H1 (cell line): ENCODE measurements around the gene SLC37A3. TPM values are rescaled to one million over a fixed set of nuclear protein-coding genes. Genes with fewer than 3 reads are reported as not detected.

Experiments used
- CTCF ChIA-PET: fragments of 300-600 bp; sonication (Branson Sonifier 250); formaldehyde crosslinking; loops from one replicate; lab custom pipeline; 2021; ENCODE audit not compliant: partially characterized antibody; lab: Charles Lee
- POLR2A ChIA-PET: fragments of 300-600 bp; sonication (Branson Sonifier 250); formaldehyde crosslinking; loops from one replicate; lab custom pipeline; 2021; ENCODE audit warnings: inconsistent platforms; ENCODE audit not compliant: partially characterized antibody; lab: Charles Lee
- DNase-seq, 2 experiments: peaks; one replicate each; pipeline versions ENCODE4 v3.0.0 to v3.0.0-alpha.2; 2010 to 2022; ENCODE audit warnings: low spot score in 2 of 2, low read depth in 1 of 2, mixed read lengths in 1 of 2
- FAIRE-seq: peaks from 2 replicates; lab custom pipeline; 2011; peaks lifted over from hg19 to GRCh38; lab: Jason Lieb, UNC
- H2AFZ ChIP-seq: 2 replicates; pipeline ENCODE4 v1.8.1; 2012; ENCODE audit warnings: low read length, inconsistent platforms
- H2AK5ac ChIP-seq: 2 replicates; pipeline ENCODE4 v1.6.1; 2013; ENCODE audit warnings: low read depth, low read length
- H2BK120ac ChIP-seq: replicated peaks from 2 replicates; pipeline ENCODE3; 2013; ENCODE audit warnings: low read depth, low read length, inconsistent platforms
- H2BK12ac ChIP-seq: 2 replicates; pipeline ENCODE4 v1.6.1; 2013; ENCODE audit warnings: low read depth, low read length
- H2BK15ac ChIP-seq: 2 replicates; pipeline ENCODE4 v1.6.1; 2013; ENCODE audit warnings: low read length
- H2BK20ac ChIP-seq: 2 replicates; pipeline ENCODE4 v1.6.1; 2013; ENCODE audit warnings: low read length
- H2BK5ac ChIP-seq: 2 replicates; pipeline ENCODE4 v1.6.1; 2013; ENCODE audit warnings: low read depth, low read length
- H3K14ac ChIP-seq: 2 replicates; pipeline ENCODE4 v1.6.1; 2013; ENCODE audit warnings: inconsistent platforms; ENCODE audit not compliant: insufficient read length
- H3K18ac ChIP-seq: 2 replicates; pipeline ENCODE4 v1.6.1; 2013; ENCODE audit warnings: low read length; ENCODE audit errors: extremely low read depth
- H3K23ac ChIP-seq: 2 replicates; pipeline ENCODE4 v1.6.1; 2013; ENCODE audit warnings: inconsistent platforms; ENCODE audit not compliant: insufficient read length
- H3K23me2 ChIP-seq: 2 replicates; pipeline ENCODE4 v1.6.1; 2013; ENCODE audit warnings: low read depth, low read length
- H3K27ac ChIP-seq: 2 replicates; pipeline ENCODE4 v1.6.1; 2011; ENCODE audit warnings: low read depth, low read length, inconsistent platforms
- H3K27me3 ChIP-seq, 4 experiments: replicated peaks in 1 of 4; 1 replicate in 1 of 4; 2 replicates in 3 of 4; pipeline versions ENCODE4 v1.6.1 to v1.8.1; 2011 to 2013; ENCODE audit warnings: low read length in 3 of 4, mild to moderate bottlenecking in 3 of 4, inconsistent platforms in 2 of 4, mixed read lengths in 2 of 4, moderate library complexity in 1 of 4; ENCODE audit not compliant: control insufficient read depth in 3 of 4, insufficient read depth in 3 of 4; ENCODE audit errors: extremely low read depth in 1 of 4
- H3K36me3 ChIP-seq, 4 experiments: 2 replicates each; pipeline versions ENCODE4 v1.6.1 to v1.8.1; 2011 to 2013; ENCODE audit warnings: mild to moderate bottlenecking in 4 of 4, low read length in 3 of 4, moderate library complexity in 2 of 4, control low read depth in 1 of 4, inconsistent platforms in 1 of 4; ENCODE audit not compliant: insufficient read depth in 4 of 4, control insufficient read depth in 2 of 4
- H3K4ac ChIP-seq: replicated peaks from 2 replicates; pipeline ENCODE3; 2013; ENCODE audit warnings: low read length, low read depth, mixed read lengths, inconsistent platforms; ENCODE audit not compliant: insufficient read length
- H3K4me1 ChIP-seq, 4 experiments: replicated peaks in 1 of 4; 1 replicate in 1 of 4; 2 replicates in 3 of 4; pipeline versions ENCODE4 v1.6.1 to v1.8.1; 2011 to 2013; ENCODE audit warnings: low read length in 3 of 4, inconsistent platforms in 2 of 4, mixed read lengths in 1 of 4; ENCODE audit not compliant: insufficient read depth in 4 of 4, control insufficient read depth in 3 of 4
- H3K4me2 ChIP-seq, 2 experiments: 2 replicates each; pipeline versions ENCODE4 v1.6.1 to v1.8.1; 2011 to 2013; ENCODE audit warnings: low read depth in 2 of 2, low read length in 2 of 2, control low read depth in 1 of 2, inconsistent platforms in 1 of 2, mild to moderate bottlenecking in 1 of 2; ENCODE audit not compliant: insufficient read depth in 1 of 2
- H3K4me3 ChIP-seq, 4 experiments: fragments of 200-600, 300-600 bp in 1 of 4; sonication (generic), shearing (Covaris generic), sonication (Bioruptor Twin) in 1 of 4; 2 replicates each; pipeline versions ENCODE4 v1.5.1 to v1.8.1; 2011 to 2016; ENCODE audit warnings: low read length in 4 of 4, low read depth in 3 of 4, control low read depth in 2 of 4, inconsistent platforms in 2 of 4, mild to moderate bottlenecking in 2 of 4, mixed read lengths in 1 of 4, moderate library complexity in 1 of 4; ENCODE audit not compliant: insufficient read depth in 2 of 4; ENCODE audit errors: extremely low read depth in 1 of 4
- H3K56ac ChIP-seq: replicated peaks from 2 replicates; pipeline ENCODE3; 2013; ENCODE audit warnings: low read depth, mild to moderate bottlenecking, mixed read lengths, low read length, inconsistent platforms; ENCODE audit not compliant: insufficient read length
- H3K79me1 ChIP-seq: 2 replicates; pipeline ENCODE4 v1.6.1; 2013; ENCODE audit warnings: low read depth, low read length, control low read depth
- H3K79me2 ChIP-seq, 2 experiments: 2 replicates each; pipeline versions ENCODE4 v1.6.1 to v1.8.1; 2012 to 2013; ENCODE audit warnings: low read length in 2 of 2, mild to moderate bottlenecking in 2 of 2, inconsistent platforms in 1 of 2; ENCODE audit not compliant: insufficient read depth in 2 of 2, control insufficient read depth in 1 of 2
- H3K9ac ChIP-seq, 4 experiments: replicated peaks in 1 of 4; 1 replicate in 1 of 4; 2 replicates in 3 of 4; pipeline versions ENCODE4 v1.6.1 to v1.8.1; 2011 to 2013; ENCODE audit warnings: low read depth in 3 of 4, low read length in 3 of 4, control low read depth in 2 of 4, mild to moderate bottlenecking in 2 of 4, moderate library complexity in 2 of 4, inconsistent platforms in 1 of 4; ENCODE audit errors: extremely low read depth in 1 of 4
- H3K9me3 ChIP-seq, 2 experiments: 2 replicates each; pipeline versions ENCODE4 v1.6.1 to v1.8.1; 2012 to 2013; ENCODE audit warnings: mild to moderate bottlenecking in 2 of 2, moderate library complexity in 2 of 2, control low read depth in 1 of 2, inconsistent platforms in 1 of 2, low read depth in 1 of 2, low read length in 1 of 2, mixed read lengths in 1 of 2; ENCODE audit not compliant: insufficient read depth in 2 of 2
- H4K20me1 ChIP-seq, 2 experiments: replicated peaks in 1 of 2; 2 replicates each; pipeline versions ENCODE3 to v1.8.1; 2011 to 2013; ENCODE audit warnings: inconsistent platforms in 2 of 2, low read length in 2 of 2, mild to moderate bottlenecking in 1 of 2; ENCODE audit not compliant: insufficient read depth in 2 of 2, control insufficient read depth in 1 of 2
- H4K5ac ChIP-seq: 2 replicates; pipeline ENCODE4 v1.6.1; 2013; ENCODE audit warnings: low read length, low read depth, mixed read lengths, inconsistent platforms; ENCODE audit not compliant: insufficient read length
- H4K8ac ChIP-seq: 2 replicates; pipeline ENCODE4 v1.8.0; 2013; ENCODE audit warnings: mild to moderate bottlenecking, moderate library complexity, low read length, inconsistent platforms; ENCODE audit not compliant: insufficient read depth; ENCODE audit errors: extremely low read depth
- H4K91ac ChIP-seq: replicated peaks from 2 replicates; pipeline ENCODE3; 2013; ENCODE audit warnings: low read length, mixed read lengths, inconsistent platforms; ENCODE audit not compliant: insufficient read length
- BRCA1 ChIP-seq: IDR thresholded peaks from 2 replicates; pipeline ENCODE4 v1.6.1; 2012; ENCODE audit warnings: low read depth, low read length, improper control_type of control experiment
- CBX5 ChIP-seq: fragments of 300-800, 300-1000 bp; sonication (generic); IDR thresholded peaks from 2 replicates; pipeline ENCODE4 v1.7.1; 2016; ENCODE audit warnings: antibody characterized with exemption, low read length, low read depth
- CTBP2 ChIP-seq: IDR thresholded peaks from 2 replicates; pipeline ENCODE4 v1.7.0; 2011; ENCODE audit warnings: borderline replicate concordance, mild to moderate bottlenecking, moderate library complexity, mixed read lengths, low read length; ENCODE audit not compliant: insufficient read depth, insufficient read length
- E2F6 ChIP-seq: IDR thresholded peaks from 2 replicates; pipeline ENCODE4 v1.6.1; 2012; ENCODE audit warnings: inconsistent platforms
- EGR1 ChIP-seq: IDR thresholded peaks from 2 replicates; pipeline ENCODE4 v1.6.1; 2011; ENCODE audit warnings: low read depth, low read length, borderline replicate concordance
- EP300 ChIP-seq, 2 experiments: IDR thresholded peaks; 1 replicate in 1 of 2; 2 replicates in 1 of 2; pipeline ENCODE4 v1.6.1; 2011 to 2012; ENCODE audit warnings: low read depth in 2 of 2, low read length in 2 of 2, mild to moderate bottlenecking in 2 of 2, borderline replicate concordance in 1 of 2, inconsistent platforms in 1 of 2, moderate library complexity in 1 of 2
- HDAC2 ChIP-seq, 2 experiments: fragments of 300-600 bp in 1 of 2; sonication (generic) in 1 of 2; IDR thresholded peaks; 2 replicates each; pipeline ENCODE4 v1.6.1; 2011 to 2012; ENCODE audit warnings: low read depth in 2 of 2, low read length in 2 of 2, mild to moderate bottlenecking in 2 of 2, moderate library complexity in 2 of 2, borderline replicate concordance in 1 of 2, inconsistent platforms in 1 of 2
- JUN ChIP-seq: IDR thresholded peaks from 2 replicates; pipeline ENCODE4 v1.6.1; 2011; ENCODE audit warnings: low read depth, mild to moderate bottlenecking, improper control_type of control experiment, low read length
- SIN3A ChIP-seq, 2 experiments: IDR thresholded peaks in 1 of 2; conservative IDR thresholded peaks in 1 of 2; 2 replicates each; pipeline ENCODE4 v1.6.1; 2011 to 2012; ENCODE audit warnings: low read length in 2 of 2, improper control_type of control experiment in 1 of 2, low read depth in 1 of 2, mild to moderate bottlenecking in 1 of 2
- SIX5 ChIP-seq: IDR thresholded peaks from 2 replicates; pipeline ENCODE4 v1.6.1; 2011; ENCODE audit warnings: mild to moderate bottlenecking, low read depth, low read length
- SP1 ChIP-seq: IDR thresholded peaks from 2 replicates; pipeline ENCODE4 v1.6.1; 2011; ENCODE audit warnings: low read depth, low read length
- TAF7 ChIP-seq: optimal IDR thresholded peaks from 2 replicates; pipeline ENCODE3; 2011; ENCODE audit warnings: low read depth, mild to moderate bottlenecking, inconsistent platforms, low read length, moderate library complexity, borderline replicate concordance
- TCF12 ChIP-seq: IDR thresholded peaks from 2 replicates; pipeline ENCODE4 v1.6.1; 2011; ENCODE audit warnings: low read depth, mild to moderate bottlenecking, low read length
- WGBS, 2 experiments: shearing (Covaris generic) in 1 of 2; methylation state at CpG; one replicate each; pipeline versions ENCODE4 v1.1.6 to v1.1.7; 2013 to 2015; ENCODE audit warnings: low lambda C conversion rate in 2 of 2, mixed read lengths in 2 of 2, inconsistent platforms in 1 of 2, low coverage in 1 of 2, missing lambda C conversion rate in 1 of 2; ENCODE audit not compliant: insufficient replicate concordance in 2 of 2, insufficient coverage in 1 of 2, insufficient read length in 1 of 2; ENCODE audit errors: extremely low coverage in 1 of 2, missing lambda C conversion rate in 1 of 2; 5-methylcytosine and 5-hydroxymethylcytosine counted together
- polyA plus RNA-seq, 7 experiments: library from polyadenylated mRNA; depleted of rRNA in 3 of 7; stranded (reverse) in 5 of 7; unstranded in 2 of 7; fragments of >200 nt in 5 of 7; fragments of 200-250 nt in 2 of 7; gene quantifications; 1 replicate in 5 of 7; 2 replicates in 1 of 7; 4 replicates in 1 of 7; pipeline versions ENCODE4 v1.2.1 to v1.2.3, GENCODE V29; 2011 to 2013; ENCODE audit warnings: missing spikeins in 2 of 7, mixed read lengths in 2 of 7
- total RNA-seq: library from RNA; stranded (reverse); fragmentation: NEBNext Ultra II Directional; extraction: Animal tissue kit (Norgen Biotek cat#: 25700); gene quantifications from 2 replicates; pipeline ENCODE4 v1.2.1, GENCODE V29; 2021

The SLC37A3 gene
- total and polyA plus RNA-seq, 2 of the 8 experiments (the other 6 are each of a cell fraction or from before 2014, with no cell fraction given): 58.2 to 71.0 TPM

GRCh38 chr7:140327261-140327661 is 71.1 kb downstream of the SLC37A3 start:
- Histone ChIP-seq H3K18ac (no peak overlapping the region), H3K56ac (no peak overlapping the region), H3K23me2 (no peaks in the 10 kb centered on the region), H3K23ac (no peak overlapping the region), H3K14ac (no peak overlapping the region), H3K4me1 (peaks cover 4 to 12% (median 6%) of the 10 kb centered on the region in 4 experiments; a peak in 6 of 7 replicates), H4K91ac (no peak overlapping the region), H2AK5ac (no peak overlapping the region), H4K8ac (no peak overlapping the region), H3K36me3 (no peaks in the 10 kb centered on the region), H3K9ac (no peak overlapping the region), H2BK120ac (no peak overlapping the region), H4K5ac (no peak overlapping the region), H3K4me2 (no peak overlapping the region), H2BK5ac (no peak overlapping the region), H2BK15ac (no peak overlapping the region), H3K4ac (no peak overlapping the region), H3K4me3 (no peak overlapping the region), H3K79me2 (no peaks in the 10 kb centered on the region), H2BK12ac (no peak overlapping the region), H3K27me3 (no peaks in the 10 kb centered on the region), H3K9me3 (no peaks in the 10 kb centered on the region), H2BK20ac (no peak overlapping the region), H2AFZ (no peak overlapping the region), H3K27ac (no peak overlapping the region), H3K79me1 (no peaks in the 10 kb centered on the region), H4K20me1 (no peaks in the 10 kb centered on the region)
- DNase-seq (no peak), FAIRE-seq (no peak)
- ChIA-PET POLR2A (no interaction called here), CTCF (interaction anchor here (0.6 to 2.7 kb wide), 10 partner anchors 8 to 324 kb away, joined by 3 to 12 read pairs (median 4); no protein-coding TSS in a partner anchor)
- 88% methylated on average over 7 of the region's 7 CpGs; no CpG with 5 or more reads in 1 of the 2 experiments for WGBS, 2 experiments
- TF ChIP-seq E2F6 (no peak), JUN (no peak), EGR1 (no peak), CTBP2 (no peak), EP300 (IDR thresholded peaks at IDR 0.05; ENCODE audit: borderline replicate concordance in 1 of 2, low read depth in 2 of 2, low read length in 2 of 2) (no peak), SP1 (no peak), SIX5 (no peak), TAF7 (no peak), HDAC2 (IDR thresholded peaks at IDR 0.05; ENCODE audit: borderline replicate concordance in 1 of 2, low read depth in 2 of 2, low read length in 2 of 2) (no peak), CBX5 (no peak), TCF12 (no peak), BRCA1 (no peak), SIN3A (conservative IDR thresholded peaks at IDR 0.05 in 1 of 2, IDR thresholded peaks at IDR 0.05 in 1 of 2; ENCODE audit: low read depth in 1 of 2, low read length in 2 of 2) (no peak)
